Activated T-cell treated with anti-CD3 and anti-CD28 coated beads for 24 hours (primary cell): Measurements from ENCODE around the gene IL5RA.

Experiments
- DNase-seq: peaks from one replicate; pipeline ENCODE4 v3.0.0-alpha.2; 2020; ENCODE audit warnings: low read depth

The IL5RA gene

GRCh38 chr3:3110299-3110630, at the start of gene IL5RA:
Gene IL5RA, minus strand, starts transcription at chr3:3110374. Its CDS starts 5,390 bp downstream, at chr3:3104984.
- no peak for DNase-seq

DNA sequence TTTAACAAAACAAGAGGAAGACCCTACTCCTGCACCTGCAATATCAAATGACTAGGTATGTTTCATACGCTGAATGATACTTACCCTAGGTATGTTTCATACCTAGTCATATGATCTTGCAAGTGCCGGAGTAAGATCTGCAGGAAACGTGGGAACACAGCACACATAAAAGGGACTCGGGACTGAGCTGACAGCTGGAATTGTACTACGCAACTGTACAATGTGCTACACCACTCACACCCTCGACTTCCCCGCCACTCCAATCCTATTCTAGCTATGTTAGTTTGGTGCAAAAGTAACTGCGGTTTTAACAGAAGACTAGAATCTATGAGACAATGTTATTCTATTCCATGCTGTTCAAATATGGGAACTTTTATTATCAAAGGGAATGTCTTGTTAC, 47.3 kb upstream of the IL5RA start:
- no peak for DNase-seq

DNA sequence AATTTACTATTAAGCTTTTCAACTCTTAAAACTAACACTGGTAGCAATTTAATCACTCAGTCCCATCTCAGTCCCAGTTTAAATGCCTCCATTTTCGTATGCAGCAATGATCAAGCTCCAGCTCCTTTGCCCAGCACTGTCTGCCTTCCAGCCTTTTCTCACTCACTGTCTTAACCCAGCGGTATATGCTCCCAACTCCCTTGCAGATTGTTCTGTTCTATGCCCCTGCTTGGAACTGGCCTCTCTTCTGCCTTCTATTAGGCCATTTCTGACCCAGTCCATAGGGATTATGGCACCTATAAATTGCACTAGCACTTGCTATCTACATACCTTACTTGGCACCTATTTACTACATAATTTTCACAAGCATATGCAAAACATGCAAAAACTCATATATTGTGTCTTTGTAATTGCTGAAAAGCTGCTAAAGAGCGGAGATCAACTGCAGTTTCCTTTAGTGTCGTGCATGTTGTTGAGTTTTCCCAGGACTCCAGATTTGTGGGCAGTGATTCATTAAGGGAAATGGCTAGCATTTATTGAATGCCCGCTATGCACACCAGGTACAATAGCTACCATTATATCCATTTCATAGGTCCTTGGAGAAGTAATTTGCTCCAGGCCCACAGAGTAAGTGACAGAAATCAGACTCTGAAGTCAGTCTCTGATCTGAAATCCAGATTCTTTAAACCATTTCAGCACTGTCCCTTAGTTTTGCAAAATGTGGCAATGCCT, 44.9 kb upstream of the IL5RA start:
- no peak for DNase-seq

GRCh38 chr3:3151513-3151912, 41.3 kb upstream of the IL5RA start:
- DNase-seq, result no peak

DNA sequence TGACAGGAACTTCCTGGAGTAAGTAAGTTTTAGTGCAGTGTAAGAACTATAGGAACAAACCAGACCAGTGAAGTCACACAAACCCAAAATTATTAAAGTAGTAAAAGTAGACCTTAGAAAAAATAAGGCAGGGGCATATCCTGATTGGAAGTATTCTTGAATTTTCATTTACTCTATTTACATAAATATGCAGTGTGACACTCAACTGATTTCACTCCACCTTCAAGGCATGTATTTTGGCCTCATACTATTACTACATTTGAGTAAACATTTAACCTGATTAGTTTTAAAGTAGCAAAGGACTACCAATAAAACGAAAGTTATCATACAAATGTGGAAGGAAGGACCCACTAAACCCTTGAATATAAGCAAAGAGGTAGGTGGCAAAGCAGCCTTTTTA, 39.4 kb upstream of the IL5RA start:
- DNase-seq, result no peak

DNA sequence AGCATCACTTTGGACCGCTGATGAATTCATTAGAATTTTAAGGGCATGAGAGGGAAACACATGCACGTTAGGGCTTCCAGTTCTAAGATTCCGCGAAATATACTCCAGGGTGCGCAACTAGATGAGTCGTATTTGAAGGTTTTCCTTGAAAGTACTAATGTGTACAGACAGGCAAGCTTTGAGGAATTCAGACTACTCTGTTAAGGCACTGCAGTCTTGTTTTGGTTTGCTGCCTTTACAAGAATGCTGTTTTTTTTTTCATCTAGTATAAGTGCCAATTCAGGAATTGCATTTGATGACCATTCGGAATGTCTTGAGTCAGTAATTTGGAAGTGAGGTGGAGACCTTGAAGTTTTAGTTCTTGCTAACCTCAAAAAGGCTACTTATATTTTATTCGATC, 35.7 kb upstream of the IL5RA start:
- no peak for DNase-seq

GRCh38 chr3:3141939-3142338, 31.8 kb upstream of the IL5RA start:
- no peak for DNase-seq

- DNase-seq, result no peak
Observed at GRCh38 chr3:3137526-3137925, 27.4 kb upstream of the IL5RA start.

GRCh38 chr3:3134750-3135448, 24.7 kb upstream of the IL5RA start:
- DNase-seq, result no peak

DNA sequence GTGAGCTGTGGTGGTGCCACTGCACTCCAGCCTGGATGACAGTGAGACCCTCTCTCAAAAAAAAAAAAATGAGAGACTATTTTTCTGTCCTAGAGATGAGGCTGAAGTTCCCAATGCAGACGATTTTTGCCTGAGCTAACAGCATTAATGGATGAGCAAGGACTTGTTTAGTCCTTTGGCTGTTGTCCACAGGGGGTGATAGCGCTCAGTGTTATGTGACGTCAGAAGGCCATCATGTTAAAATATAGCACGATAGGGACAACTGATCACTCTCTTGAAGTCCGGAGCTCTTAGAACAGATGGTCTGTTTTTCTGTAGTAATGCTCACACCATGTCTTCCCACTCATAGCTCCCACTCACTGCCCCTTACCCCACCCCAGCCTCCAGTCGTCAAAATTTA, 23.3 kb upstream of the IL5RA start:
- no peak for DNase-seq

GRCh38 chr3:3129579-3129978, 19.4 kb upstream of the IL5RA start:
- no peak for DNase-seq

DNA sequence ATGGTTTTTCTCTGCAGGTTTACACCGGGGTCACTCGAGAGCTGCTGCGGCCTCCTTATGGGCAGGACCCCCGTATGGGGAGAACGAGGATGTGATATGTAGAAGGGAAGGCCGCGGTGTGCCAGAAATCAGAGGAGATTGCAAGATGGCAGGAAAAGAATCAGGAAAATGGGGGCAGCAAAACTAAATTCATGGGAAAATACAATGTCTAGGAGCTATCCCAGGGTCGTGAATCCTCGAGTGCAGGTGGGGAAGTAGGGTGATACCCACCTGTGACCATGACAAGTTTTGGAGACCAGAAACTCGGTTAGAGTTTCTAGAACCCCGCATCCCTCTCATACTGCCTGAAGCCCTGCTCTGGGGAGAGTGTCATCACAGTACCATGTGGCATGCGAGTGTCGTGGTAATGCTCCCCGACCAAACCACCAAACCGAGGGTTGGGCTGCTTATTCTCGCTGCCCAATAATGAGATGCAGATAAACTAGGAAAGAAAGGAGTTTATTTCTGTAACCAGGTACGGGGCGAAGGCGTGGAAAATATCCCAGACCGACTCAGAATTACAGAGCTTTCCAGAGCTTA, 17.3 kb upstream of the IL5RA start:
- peak; percentile 25 for DNase-seq

DNA sequence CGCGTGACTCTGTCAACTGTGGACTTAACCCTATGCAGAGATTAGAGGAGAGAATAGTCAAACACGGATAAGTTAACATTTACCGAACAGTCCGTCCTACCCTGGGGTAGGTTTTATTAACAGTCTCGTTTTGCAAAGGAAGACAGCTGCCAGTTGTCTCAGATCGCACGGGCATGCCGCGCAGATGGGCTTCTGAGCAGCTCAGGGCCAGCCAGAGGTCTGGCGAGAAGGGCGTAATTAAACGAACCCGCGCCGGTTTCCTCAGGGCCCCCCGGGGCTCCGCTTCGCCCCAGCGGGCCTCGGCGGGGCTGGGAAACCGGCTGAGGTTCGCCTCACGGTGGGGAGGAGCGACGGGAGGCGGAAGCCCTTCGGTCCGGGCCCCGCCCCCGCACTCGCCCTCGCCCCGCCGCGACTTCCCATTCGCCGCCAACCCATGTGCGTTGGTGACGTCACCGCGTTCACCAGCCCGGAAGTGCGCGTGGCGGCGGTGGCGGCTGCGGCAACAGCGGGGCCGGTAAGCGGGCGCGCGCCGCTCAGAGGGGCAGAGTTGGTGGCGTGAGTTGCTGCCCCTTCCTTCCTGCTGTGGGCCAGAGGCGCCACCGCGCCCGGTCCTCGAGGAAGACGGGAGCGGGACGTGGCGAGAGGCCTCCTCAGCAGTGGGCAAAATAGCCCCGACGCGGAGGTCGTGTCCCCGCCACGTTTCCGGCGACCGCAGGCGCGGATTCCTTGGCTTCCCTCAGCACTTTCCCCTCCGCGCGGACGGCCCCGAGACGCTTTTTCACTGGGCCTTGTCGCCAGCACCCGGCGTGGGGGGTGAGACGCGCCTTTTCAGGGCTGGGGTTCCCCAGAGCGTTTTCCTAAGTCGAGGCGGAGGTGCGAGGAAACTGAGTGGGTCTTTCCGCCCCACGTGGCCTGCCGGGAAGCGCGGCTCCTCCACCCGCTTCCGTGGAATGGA, 16.6 kb upstream of the IL5RA start, which contains the start of gene TRNT1:
TSS of gene TRNT1 (plus strand) at position 464 of the 955 bp plus-strand sequence. CDS start 2,101 bp downstream, outside the sequence.
- DNase-seq, result peak; percentile 94

GRCh38 chr3:3125977-3126376, 15.8 kb upstream of the IL5RA start:
- no peak for DNase-seq

DNA sequence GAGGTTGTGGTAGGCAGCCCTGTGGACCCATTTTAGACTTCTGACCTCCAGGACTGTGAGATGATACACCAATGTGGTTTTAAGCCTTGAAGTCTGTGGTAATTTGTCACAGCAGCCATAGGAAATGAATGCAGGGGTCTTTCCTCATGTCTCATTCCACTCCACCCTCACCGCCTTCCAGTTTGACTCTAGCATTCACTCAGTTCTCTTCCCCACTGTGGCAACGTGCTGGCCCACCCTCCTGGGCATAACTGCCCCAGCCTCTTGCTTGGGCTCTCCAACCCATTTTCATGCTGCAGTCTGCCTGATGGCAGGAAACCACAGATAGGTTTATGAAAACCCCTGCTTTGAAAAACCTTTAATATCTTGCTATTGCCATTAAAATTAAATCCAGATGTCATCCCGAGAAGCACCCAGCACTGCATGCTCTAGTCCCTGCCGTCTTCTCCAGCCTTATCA, 9.2 kb upstream of the IL5RA start:
- DNase-seq, result no peak

GRCh38 chr3:3117651-3118050, 7.5 kb upstream of the IL5RA start:
- no peak for DNase-seq

DNA sequence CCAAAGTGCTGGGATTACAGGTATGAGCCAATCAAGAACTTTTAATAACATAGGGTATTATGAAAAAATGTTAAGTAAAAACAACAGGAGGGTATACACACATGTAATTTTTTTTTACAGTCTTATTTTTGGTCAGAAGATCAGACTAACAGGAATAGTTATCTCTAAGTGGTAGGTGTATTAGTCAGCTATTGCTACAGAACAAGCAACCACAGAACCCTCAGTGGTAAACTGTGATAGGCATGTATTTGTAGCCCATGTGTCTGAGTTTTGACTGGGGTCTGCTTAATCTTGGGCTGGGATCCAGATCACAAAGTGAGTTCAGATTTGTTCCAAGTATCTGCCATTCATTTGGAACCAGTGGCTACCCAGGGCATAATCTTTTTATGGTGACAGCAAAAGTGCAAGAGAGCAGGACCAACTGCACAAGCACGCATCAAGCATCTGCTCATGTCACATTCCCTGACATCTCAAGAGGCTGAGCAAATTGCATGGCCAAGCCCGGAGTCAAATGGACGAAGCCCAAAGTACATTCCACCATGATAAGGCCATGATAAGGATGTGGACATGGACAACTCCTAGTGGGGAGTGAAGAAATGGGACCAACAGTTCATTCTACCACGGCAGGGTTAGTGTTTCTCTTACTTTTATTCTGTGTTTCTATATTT, 3.0 kb upstream of the IL5RA start:
- DNase-seq, result no peak

- DNase-seq, result no peak
Observed at GRCh38 chr3:3110749-3111361, 681 bp upstream of the IL5RA start.

DNA sequence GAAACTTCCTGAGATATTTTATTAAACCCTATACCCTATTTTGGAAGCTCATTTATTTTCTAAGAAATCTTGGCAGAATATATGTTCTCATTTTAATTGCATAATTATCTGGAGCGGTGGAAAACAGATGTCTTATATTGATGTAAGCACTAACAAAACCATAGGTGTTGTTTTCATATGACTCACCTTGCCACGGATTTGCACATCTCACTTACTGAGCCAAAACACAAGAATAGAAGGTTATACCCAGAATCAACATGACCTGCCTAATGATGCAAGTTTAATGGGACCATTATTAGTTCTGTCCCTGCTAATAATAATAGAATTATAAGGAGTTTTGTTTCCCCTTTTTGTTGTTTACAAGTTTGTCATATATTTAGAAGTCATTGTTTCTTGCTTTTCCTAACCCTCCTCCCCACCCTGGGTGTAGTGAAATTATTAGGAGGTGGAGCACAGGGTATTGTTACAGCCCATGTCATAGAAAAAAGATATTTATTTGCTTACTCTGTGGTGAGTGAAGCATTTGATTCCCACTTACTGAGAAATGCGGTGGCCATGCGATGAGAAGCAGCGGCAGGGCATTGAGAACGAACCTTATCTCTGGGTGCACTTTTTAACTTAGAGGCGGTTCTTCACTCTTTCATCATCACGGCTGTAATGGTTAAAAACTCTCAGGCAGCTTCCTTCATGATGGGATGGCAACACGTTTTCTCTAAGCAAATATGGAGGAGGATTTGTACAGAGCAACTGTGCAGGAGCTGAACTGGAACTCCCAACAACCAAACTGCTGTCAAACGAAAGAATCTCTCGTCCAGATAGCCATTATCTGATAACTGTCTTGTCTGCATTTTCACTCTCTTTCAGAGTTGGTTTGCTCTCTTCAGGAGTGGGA, 521 bp downstream of the IL5RA start:
- no peak for DNase-seq

DNA sequence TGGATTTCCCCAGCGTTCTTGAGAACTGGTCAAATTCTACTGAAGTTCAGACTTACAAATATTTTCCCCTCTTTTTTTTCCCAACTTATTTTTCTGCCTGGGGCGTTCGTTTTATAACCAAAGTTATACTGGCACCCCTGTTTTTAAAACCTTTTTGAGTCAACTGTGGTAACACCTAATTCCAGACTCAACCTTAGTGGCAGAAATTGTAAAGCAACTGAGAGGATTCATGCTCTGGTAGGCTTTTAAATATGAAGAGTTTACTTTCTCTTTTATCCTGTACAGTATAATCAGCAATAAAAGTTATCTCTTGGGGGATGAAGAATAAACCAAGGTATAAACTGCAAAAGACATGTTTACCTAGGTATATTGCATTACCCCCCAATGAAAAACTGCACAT, 2.3 kb downstream of the IL5RA start:
- DNase-seq, result no peak
